MCF 10A (cell line): Measurements from ENCODE around the gene KCNJ2. TPM values are rescaled to one million over a fixed set of nuclear protein-coding genes. Genes with fewer than 3 reads are reported as not detected.

ENCODE experiments used
- BruUV-seq: library from RNA; stranded (reverse); fragments of 400-500 nt; replicated peaks from 2 replicates; lab custom pipeline; 2021; lab: Mats Ljungman, UMichigan
- CTCF ChIA-PET: fragments of 300-600 bp; sonication (Branson Sonifier 250); formaldehyde crosslinking; extraction: SDS; loops from one replicate; lab custom pipeline; 2021; ENCODE audit warnings: antibody characterized with exemption, inconsistent platforms; lab: Yijun Ruan, JAX
- POLR2A ChIA-PET: fragments of 300-600, 350-650 bp; sonication (Branson Sonifier 250); formaldehyde crosslinking; extraction: SDS; loops from one replicate; lab custom pipeline; 2020; ENCODE audit warnings: antibody characterized with exemption, inconsistent platforms; lab: Yijun Ruan, JAX
- DNase-seq: peaks from one replicate; pipeline ENCODE4 v3.0.0-alpha.2; 2018; ENCODE audit not compliant: unreplicated experiment
- H3K27ac Mint-ChIP-seq: one replicate; pipeline ENCODE4 v1.8.0; 2022; ENCODE audit warnings: mild to moderate bottlenecking, low read depth, mixed read lengths; ENCODE audit not compliant: unreplicated experiment
- H3K27me3 Mint-ChIP-seq: one replicate; pipeline ENCODE4 v1.8.0; 2022; ENCODE audit warnings: mixed read lengths; ENCODE audit not compliant: insufficient read depth, unreplicated experiment
- H3K36me3 Mint-ChIP-seq: one replicate; pipeline ENCODE4 v1.8.0; 2022; ENCODE audit warnings: mild to moderate bottlenecking, moderate library complexity, mixed read lengths; ENCODE audit not compliant: insufficient read depth, unreplicated experiment
- H3K4me1 Mint-ChIP-seq: one replicate; pipeline ENCODE4 v1.8.0; 2022; ENCODE audit warnings: mixed read lengths; ENCODE audit not compliant: insufficient read depth, unreplicated experiment
- H3K4me3 Mint-ChIP-seq: one replicate; pipeline ENCODE4 v1.8.0; 2022; ENCODE audit warnings: mild to moderate bottlenecking, moderate library complexity, mixed read lengths; ENCODE audit not compliant: unreplicated experiment
- H3K9me3 Mint-ChIP-seq: one replicate; pipeline ENCODE4 v1.8.0; 2022; ENCODE audit warnings: mixed read lengths; ENCODE audit not compliant: unreplicated experiment
- intact Hi-C: fragments of 100-400 bp; cut with micrococcal nuclease; formaldehyde crosslinking; loops from 2 replicates; pipeline ENCODE4 v1.14.1; 2022
- total RNA-seq: library from RNA; stranded (reverse); gene quantifications from 2 replicates; pipeline ENCODE4 v1.2.3, GENCODE V29; 2022
- TF ChIP-seq, protein P1 (sequence below): fragments of 200-600 bp; IDR thresholded peaks from one replicate; pipeline ENCODE4 v1.8.0; 2022; ENCODE audit warnings: antibody characterized with exemption, mild to moderate bottlenecking; ENCODE audit not compliant: unreplicated experiment

KCNJ2 gene
- total RNA-seq, 1 experiment from 2014 or later: 0.19 TPM

DNA sequence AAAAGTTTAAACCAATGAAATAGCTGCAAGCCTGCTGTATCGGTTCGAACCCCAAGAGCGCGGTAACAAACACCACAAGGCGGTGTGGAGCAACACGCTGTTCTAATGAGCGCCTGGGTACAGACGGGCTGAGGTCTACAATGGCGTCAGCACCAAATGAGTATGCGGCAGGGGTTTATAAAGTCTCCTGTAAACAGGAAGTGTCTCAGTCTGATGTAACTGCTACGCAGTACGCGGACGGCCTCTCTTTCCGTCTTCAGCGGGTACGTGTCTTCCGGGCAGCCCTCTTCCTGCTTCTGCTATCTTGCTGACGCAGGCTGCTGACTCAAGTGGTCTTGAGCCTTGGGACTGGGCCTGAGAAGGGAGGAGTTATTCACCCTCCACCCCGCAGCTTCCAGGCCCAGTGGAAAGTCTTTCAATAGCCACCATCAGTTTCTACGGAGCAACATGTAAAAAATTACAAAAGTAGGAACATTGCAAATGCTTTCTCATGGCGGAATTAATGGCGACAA is 40.5 kb upstream of the KCNJ2 start:
- no peak overlapping the region for H3K4me3 Mint-ChIP-seq
- no TSS peak for BruUV-seq
- no peaks in the 10 kb centered on the region for H3K9me3 Mint-ChIP-seq
- no peak for DNase-seq
- no peaks in the 10 kb centered on the region for H3K27me3 Mint-ChIP-seq
- intact Hi-C loops: no loop called here
- POLR2A ChIA-PET: interaction anchor here (0.9 kb wide), 1 partner anchor 11 kb away, joined by 4 read pairs; no protein-coding TSS in a partner anchor
- H3K4me1 Mint-ChIP-seq: no peaks in the 10 kb centered on the region
- no peaks in the 10 kb centered on the region for H3K36me3 Mint-ChIP-seq
- no peak overlapping the region for H3K27ac Mint-ChIP-seq
- TF ChIP-seq, protein P1, sequence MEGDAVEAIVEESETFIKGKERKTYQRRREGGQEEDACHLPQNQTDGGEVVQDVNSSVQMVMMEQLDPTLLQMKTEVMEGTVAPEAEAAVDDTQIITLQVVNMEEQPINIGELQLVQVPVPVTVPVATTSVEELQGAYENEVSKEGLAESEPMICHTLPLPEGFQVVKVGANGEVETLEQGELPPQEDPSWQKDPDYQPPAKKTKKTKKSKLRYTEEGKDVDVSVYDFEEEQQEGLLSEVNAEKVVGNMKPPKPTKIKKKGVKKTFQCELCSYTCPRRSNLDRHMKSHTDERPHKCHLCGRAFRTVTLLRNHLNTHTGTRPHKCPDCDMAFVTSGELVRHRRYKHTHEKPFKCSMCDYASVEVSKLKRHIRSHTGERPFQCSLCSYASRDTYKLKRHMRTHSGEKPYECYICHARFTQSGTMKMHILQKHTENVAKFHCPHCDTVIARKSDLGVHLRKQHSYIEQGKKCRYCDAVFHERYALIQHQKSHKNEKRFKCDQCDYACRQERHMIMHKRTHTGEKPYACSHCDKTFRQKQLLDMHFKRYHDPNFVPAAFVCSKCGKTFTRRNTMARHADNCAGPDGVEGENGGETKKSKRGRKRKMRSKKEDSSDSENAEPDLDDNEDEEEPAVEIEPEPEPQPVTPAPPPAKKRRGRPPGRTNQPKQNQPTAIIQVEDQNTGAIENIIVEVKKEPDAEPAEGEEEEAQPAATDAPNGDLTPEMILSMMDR: no peak
- CTCF ChIA-PET: interaction anchor here (0.6 kb wide), 1 partner anchor 24 kb away, joined by 3 read pairs; no protein-coding TSS in a partner anchor

DNA sequence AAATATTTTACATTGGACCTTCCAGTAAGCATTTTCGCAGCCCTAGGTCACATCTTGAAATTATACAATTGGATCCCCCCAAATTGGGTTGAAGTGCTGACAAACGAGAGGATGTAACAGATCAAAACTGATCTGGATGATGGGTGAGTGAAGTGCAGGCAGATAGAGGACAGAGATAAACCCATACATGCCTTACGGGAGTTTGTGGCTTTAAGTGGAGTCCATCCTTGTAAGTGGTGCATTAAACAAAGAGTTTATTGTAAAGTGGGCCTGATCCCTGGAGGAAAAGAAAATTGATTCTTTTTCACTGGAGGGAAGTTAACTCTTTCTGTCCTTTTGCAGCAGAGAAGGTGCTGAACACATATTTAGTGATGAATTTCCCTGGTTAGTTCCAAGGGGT is 39.0 kb upstream of the KCNJ2 start:
- no peak overlapping the region for H3K27ac Mint-ChIP-seq
- H3K9me3 Mint-ChIP-seq: no peaks in the 10 kb centered on the region
- H3K4me1 Mint-ChIP-seq: no peaks in the 10 kb centered on the region
- no peak for DNase-seq
- intact Hi-C loops: no loop called here
- BruUV-seq: no TSS peak
- ChIA-PET CTCF (no interaction called here), POLR2A (no interaction called here)
- TF ChIP-seq, protein P1: no peak
- no peak overlapping the region for H3K4me3 Mint-ChIP-seq
- no peaks in the 10 kb centered on the region for H3K27me3 Mint-ChIP-seq
- H3K36me3 Mint-ChIP-seq: no peaks in the 10 kb centered on the region

DNA sequence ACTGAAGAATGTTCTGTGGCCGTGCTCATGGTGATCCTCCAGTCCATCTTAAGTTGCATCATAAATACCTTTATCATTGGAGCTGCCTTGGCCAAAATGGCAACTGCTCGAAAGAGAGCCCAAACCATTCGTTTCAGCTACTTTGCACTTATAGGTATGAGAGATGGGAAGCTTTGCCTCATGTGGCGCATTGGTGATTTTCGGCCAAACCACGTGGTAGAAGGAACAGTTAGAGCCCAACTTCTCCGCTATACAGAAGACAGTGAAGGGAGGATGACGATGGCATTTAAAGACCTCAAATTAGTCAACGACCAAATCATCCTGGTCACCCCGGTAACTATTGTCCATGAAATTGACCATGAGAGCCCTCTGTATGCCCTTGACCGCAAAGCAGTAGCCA is 36.8 kb upstream of the KCNJ2 start:
- H3K4me1 Mint-ChIP-seq: peaks cover 20% of the 10 kb centered on the region
- BruUV-seq: no TSS peak
- ChIA-PET POLR2A (interaction anchor here (0.9 kb wide), 1 partner anchor 275 kb away, joined by 3 read pairs; no protein-coding TSS in a partner anchor), CTCF (no interaction called here)
- TF ChIP-seq, protein P1: no peak
- intact Hi-C loops: no loop called here
- H3K27me3 Mint-ChIP-seq: no peaks in the 10 kb centered on the region
- no peaks in the 10 kb centered on the region for H3K9me3 Mint-ChIP-seq
- no peak for DNase-seq
- H3K4me3 Mint-ChIP-seq: no peak overlapping the region
- no peak overlapping the region for H3K27ac Mint-ChIP-seq
- peaks cover 3% of the 10 kb centered on the region for H3K36me3 Mint-ChIP-seq

DNA sequence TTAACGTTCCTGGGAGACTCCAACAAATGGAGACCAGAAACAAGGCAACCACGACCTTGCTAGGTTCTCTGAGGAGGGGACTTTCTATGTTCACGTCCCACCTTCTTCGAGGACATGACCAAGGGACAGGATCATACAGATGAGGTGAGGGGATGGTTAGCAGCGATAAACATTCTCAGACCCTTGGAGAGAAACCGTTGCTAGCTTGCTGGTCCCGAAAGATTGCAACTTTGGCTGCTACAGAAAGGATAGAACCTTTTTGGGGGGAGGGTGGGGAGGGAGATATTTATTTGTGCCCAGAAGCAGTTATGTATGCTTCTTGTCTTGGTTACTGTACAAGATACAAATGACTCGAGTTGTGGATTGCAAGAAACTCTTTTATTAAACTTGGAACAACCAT is 35.3 kb upstream of the KCNJ2 start:
- peaks cover 28% of the 10 kb centered on the region for H3K4me1 Mint-ChIP-seq
- BruUV-seq: no TSS peak
- no peak overlapping the region for H3K27ac Mint-ChIP-seq
- no peak overlapping the region for H3K4me3 Mint-ChIP-seq
- ChIA-PET POLR2A (interaction anchor here (0.6 kb wide), 1 partner anchor 10 kb away, joined by 3 read pairs; no protein-coding TSS in a partner anchor), CTCF (interaction anchor here (0.7 kb wide), 1 partner anchor 527 kb away, joined by 3 read pairs; no protein-coding TSS in a partner anchor)
- H3K36me3 Mint-ChIP-seq: peaks cover 6% of the 10 kb centered on the region
- no peak for DNase-seq
- TF ChIP-seq, protein P1: no peak
- no peaks in the 10 kb centered on the region for H3K27me3 Mint-ChIP-seq
- intact Hi-C loops: no loop called here
- H3K9me3 Mint-ChIP-seq: no peaks in the 10 kb centered on the region
